ENCODE measurements around the gene NDUFS7. TPM values are rescaled to one million over a fixed set of nuclear protein-coding genes. Genes with fewer than 3 reads are reported as not detected.

Gene NDUFS7
- total RNA-seq, 2 donors from 2014 or later: 234 to 326 TPM

DNA sequence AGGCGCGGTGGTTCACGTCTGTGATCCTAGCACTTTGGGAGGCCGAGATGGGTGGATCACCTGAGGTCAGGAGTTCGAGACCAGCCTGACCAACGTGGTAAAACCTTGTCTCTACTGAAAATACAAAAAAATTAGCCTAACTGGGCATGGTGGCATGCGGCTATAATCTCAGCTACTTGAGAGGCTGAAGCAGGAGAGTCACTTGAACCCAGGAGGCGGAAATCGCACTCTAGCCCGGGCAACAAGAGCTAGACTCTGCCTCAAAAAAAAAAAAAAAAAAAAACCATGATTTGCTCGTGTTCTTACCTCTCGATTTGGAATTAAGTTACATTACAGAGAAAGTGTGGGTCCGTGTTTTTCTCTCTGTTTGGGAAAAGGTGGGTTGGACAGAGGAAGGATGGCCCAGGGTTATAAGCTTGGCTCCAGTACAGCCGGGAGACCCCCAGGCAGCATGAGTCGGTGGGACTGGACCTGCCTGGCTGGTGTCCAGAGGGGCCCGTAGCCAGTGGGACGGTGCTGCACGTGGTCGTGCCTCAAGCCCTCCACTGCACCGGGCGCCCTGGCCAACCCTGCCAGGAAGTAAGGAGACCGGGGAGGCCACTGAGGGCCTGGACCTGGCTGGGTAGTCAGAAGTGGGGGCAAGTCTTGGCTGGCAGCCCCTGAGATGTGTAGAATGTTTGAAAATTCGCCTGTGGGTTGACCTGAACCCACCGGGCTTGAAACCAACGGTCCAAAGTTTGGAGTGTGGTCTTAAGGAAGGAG is 58.2 kb downstream of the NDUFS7 start:
- DNase-seq (ENCODE audit: low spot score): no peak
- peaks cover 8 to 10% of the 10 kb centered on the region in 2 donors for H3K27me3 ChIP-seq
- H3K9me3 ChIP-seq: no peaks in the 10 kb centered on the region
- no peak overlapping the region for H3K4me3 ChIP-seq
- H3K27ac ChIP-seq: no peak overlapping the region
- H3K36me3 ChIP-seq: peaks cover 35% of the 10 kb centered on the region
- TF ChIP-seq, protein P1, sequence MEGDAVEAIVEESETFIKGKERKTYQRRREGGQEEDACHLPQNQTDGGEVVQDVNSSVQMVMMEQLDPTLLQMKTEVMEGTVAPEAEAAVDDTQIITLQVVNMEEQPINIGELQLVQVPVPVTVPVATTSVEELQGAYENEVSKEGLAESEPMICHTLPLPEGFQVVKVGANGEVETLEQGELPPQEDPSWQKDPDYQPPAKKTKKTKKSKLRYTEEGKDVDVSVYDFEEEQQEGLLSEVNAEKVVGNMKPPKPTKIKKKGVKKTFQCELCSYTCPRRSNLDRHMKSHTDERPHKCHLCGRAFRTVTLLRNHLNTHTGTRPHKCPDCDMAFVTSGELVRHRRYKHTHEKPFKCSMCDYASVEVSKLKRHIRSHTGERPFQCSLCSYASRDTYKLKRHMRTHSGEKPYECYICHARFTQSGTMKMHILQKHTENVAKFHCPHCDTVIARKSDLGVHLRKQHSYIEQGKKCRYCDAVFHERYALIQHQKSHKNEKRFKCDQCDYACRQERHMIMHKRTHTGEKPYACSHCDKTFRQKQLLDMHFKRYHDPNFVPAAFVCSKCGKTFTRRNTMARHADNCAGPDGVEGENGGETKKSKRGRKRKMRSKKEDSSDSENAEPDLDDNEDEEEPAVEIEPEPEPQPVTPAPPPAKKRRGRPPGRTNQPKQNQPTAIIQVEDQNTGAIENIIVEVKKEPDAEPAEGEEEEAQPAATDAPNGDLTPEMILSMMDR (IDR thresholded peaks at IDR 0.05): no peak
- peaks cover 0 to 46% of the 10 kb centered on the region in 2 donors for H3K4me1 ChIP-seq

Other genes starting within 250 kb of the NDUFS7 start
- gene SBNO2, start 209.6 kb upstream of the NDUFS7 start, total RNA-seq: 10 to 100 TPM; 14.7 to 17.7 TPM
- 10 to 100 TPM; 62.0 to 64.7 TPM for gene STK11, start 178.1 kb upstream of the NDUFS7 start, total RNA-seq
- 1 to 10 TPM; 2.4 to 2.6 TPM for gene CBARP, start 145.9 kb upstream of the NDUFS7 start, total RNA-seq
- 100 to 1,000 TPM; 193 to 269 TPM for gene ATP5F1D, start 142.2 kb upstream of the NDUFS7 start, total RNA-seq
- 10 to 100 TPM; 42.1 to 42.2 TPM for gene MIDN, start 135.3 kb upstream of the NDUFS7 start, total RNA-seq
- gene CIRBP, start 114.6 kb upstream of the NDUFS7 start, total RNA-seq: 100 to 1,000 TPM; 288 to 385 TPM
- gene FAM174C, start 108.4 kb upstream of the NDUFS7 start, total RNA-seq: 10 to 100 TPM; 28.9 to 29.8 TPM
- gene EFNA2, start 98.0 kb upstream of the NDUFS7 start, total RNA-seq: not detected
- gene GAMT, start 17.6 kb downstream of the NDUFS7 start, total RNA-seq: 10 to 100 TPM; 45.8 to 92.5 TPM
- gene DAZAP1, start 23.7 kb downstream of the NDUFS7 start, total RNA-seq: 10 to 100 TPM; 32.6 to 47.5 TPM
- 1,000 to 10,000 TPM; 1,712 to 2,156 TPM for gene RPS15, start 54.5 kb downstream of the NDUFS7 start, total RNA-seq
- under 1 TPM; 0.04 to 0.35 TPM for gene APC2, start 66.2 kb downstream of the NDUFS7 start, total RNA-seq
- 10 to 100 TPM; 19.1 to 22.3 TPM for gene C19orf25, start 95.3 kb downstream of the NDUFS7 start, total RNA-seq
- gene PCSK4, start 106.4 kb downstream of the NDUFS7 start, total RNA-seq: 1 to 10 TPM; 1.0 to 4.4 TPM
- 1 to 10 TPM; 1.3 to 2.3 TPM for gene REEP6, start 107.3 kb downstream of the NDUFS7 start, total RNA-seq
- gene ADAMTSL5, start 129.1 kb downstream of the NDUFS7 start, total RNA-seq: 10 to 100 TPM; 14.5 to 27.2 TPM
- gene PLK5, start 140.2 kb downstream of the NDUFS7 start, total RNA-seq: not detected
- 10 to 100 TPM in 1 of 2 donors, 1 to 10 TPM in 1; 7.5 to 17.0 TPM for gene MEX3D, start 184.4 kb downstream of the NDUFS7 start, total RNA-seq
- gene MBD3, start 209.0 kb downstream of the NDUFS7 start, total RNA-seq: 10 to 100 TPM; 64.3 to 86.8 TPM
- 100 to 1,000 TPM; 172 to 191 TPM for gene UQCR11, start 221.6 kb downstream of the NDUFS7 start, total RNA-seq

Measured in right atrium auricular region (tissue), 2 donors.